ENCODE data around the gene CEP350. TPM values are rescaled to one million over a fixed set of nuclear protein-coding genes. Genes with fewer than 3 reads are reported as not detected.

CEP350 gene
- total RNA-seq, 1 experiment from 2014 or later, result 17.1 TPM

DNA sequence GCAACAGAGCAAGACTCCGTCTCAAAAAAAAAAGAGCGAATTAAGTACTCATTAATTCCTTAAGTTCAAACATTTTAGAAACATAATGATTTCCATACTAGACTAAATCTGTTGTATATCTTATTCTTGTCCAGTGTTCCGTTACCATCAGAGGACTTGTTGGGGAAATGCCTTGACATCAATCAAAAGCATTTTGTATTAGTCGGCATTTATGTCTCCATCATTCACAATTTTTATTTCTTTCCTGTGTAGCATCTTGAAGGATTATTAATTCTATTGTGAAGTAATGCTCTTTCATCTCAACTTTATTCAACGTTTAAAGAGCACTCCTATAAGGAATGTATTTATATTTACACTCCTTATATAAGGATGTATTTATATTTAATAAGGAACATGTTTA, 117.1 kb downstream of the CEP350 start:
- no peaks in the 10 kb centered on the region for H3K27me3 ChIP-seq (ENCODE audit: low read length)
- no peaks in the 10 kb centered on the region for H3K4me1 ChIP-seq (ENCODE audit: insufficient read depth, low read length)
- BruUV-seq (replicated peaks), result no TSS peak
- TF ChIP-seq EZH2 (IDR thresholded peaks at IDR 0.05; ENCODE audit: low read length, unreplicated experiment) (no peak), EZH2phosphoT487 (IDR thresholded peaks at IDR 0.05; ENCODE audit: borderline replicate concordance, low read length) (no peak)
- TF ChIP-seq, protein P1, sequence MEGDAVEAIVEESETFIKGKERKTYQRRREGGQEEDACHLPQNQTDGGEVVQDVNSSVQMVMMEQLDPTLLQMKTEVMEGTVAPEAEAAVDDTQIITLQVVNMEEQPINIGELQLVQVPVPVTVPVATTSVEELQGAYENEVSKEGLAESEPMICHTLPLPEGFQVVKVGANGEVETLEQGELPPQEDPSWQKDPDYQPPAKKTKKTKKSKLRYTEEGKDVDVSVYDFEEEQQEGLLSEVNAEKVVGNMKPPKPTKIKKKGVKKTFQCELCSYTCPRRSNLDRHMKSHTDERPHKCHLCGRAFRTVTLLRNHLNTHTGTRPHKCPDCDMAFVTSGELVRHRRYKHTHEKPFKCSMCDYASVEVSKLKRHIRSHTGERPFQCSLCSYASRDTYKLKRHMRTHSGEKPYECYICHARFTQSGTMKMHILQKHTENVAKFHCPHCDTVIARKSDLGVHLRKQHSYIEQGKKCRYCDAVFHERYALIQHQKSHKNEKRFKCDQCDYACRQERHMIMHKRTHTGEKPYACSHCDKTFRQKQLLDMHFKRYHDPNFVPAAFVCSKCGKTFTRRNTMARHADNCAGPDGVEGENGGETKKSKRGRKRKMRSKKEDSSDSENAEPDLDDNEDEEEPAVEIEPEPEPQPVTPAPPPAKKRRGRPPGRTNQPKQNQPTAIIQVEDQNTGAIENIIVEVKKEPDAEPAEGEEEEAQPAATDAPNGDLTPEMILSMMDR (conservative IDR thresholded peaks at IDR 0.05; ENCODE audit: low read depth, low read length), result no peak
- intact Hi-C loops (cut with micrococcal nuclease), result no loop called here
- no peak overlapping the region for H3K9ac ChIP-seq (ENCODE audit: low read length)
- H3K27ac ChIP-seq (ENCODE audit: low read length), result no peak overlapping the region
- no peak overlapping the region for H2AFZ ChIP-seq (ENCODE audit: low read length)
- H4K20me1 ChIP-seq (ENCODE audit: low read length), result no peaks in the 10 kb centered on the region
- H3K9me2 ChIP-seq (replicated peaks; ENCODE audit: low read length), result no peaks in the 10 kb centered on the region
- ChIA-PET CTCF (no interaction called here), POLR2A (ENCODE audit: unreplicated experiment) (no interaction called here)
- H3F3A ChIP-seq (ENCODE audit: low read length, unreplicated experiment), result no peaks in the 10 kb centered on the region
- H3K9me3 ChIP-seq (ENCODE audit: low read length), result no peaks in the 10 kb centered on the region
- H3K36me3 ChIP-seq (ENCODE audit: low read depth, low read length), result peaks cover 11% of the 10 kb centered on the region
- no peak overlapping the region for H3K4me3 ChIP-seq (ENCODE audit: low read length)
- no peak for ATAC-seq
- no peaks in the 10 kb centered on the region for H3K79me2 ChIP-seq (ENCODE audit: low read length)
- no peak for DNase-seq
- no peak overlapping the region for H3K4me2 ChIP-seq (ENCODE audit: low read length)

DNA sequence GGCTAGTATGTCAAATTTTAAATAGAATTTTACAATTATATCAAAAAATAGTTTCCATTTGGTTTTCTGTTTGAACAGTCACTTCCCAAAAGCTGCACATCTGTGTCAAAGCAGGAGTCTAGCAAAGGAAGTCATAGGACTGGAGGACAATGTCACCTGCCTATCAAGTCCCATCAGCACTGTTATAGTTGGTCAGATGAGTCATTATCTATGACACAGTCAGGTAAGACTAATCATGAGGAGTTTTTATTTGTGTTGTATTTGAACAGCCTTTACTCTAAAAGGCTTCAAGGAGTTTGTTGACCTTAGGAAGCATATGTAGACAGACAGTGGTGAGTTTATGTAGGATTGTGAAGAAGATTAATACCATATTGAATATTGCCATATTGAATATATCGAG, 125.8 kb downstream of the CEP350 start:
- TF ChIP-seq, protein P1 (conservative IDR thresholded peaks at IDR 0.05; ENCODE audit: low read depth, low read length), result no peak
- TF ChIP-seq EZH2phosphoT487 (IDR thresholded peaks at IDR 0.05; ENCODE audit: borderline replicate concordance, low read length) (no peak), EZH2 (IDR thresholded peaks at IDR 0.05; ENCODE audit: low read length, unreplicated experiment) (no peak)
- Histone ChIP-seq H3K4me2 (ENCODE audit: low read length) (peak overlapping the region; percentile 12; the same call in 1 of the 2 replicates), H3F3A (ENCODE audit: low read length, unreplicated experiment) (peaks cover 5% of the 10 kb centered on the region), H4K20me1 (ENCODE audit: low read length) (no peaks in the 10 kb centered on the region), H3K4me1 (ENCODE audit: insufficient read depth, low read length) (peaks cover 26% of the 10 kb centered on the region), H3K79me2 (ENCODE audit: low read length) (no peaks in the 10 kb centered on the region), H3K9me2 (replicated peaks; ENCODE audit: low read length) (no peaks in the 10 kb centered on the region), H3K9ac (ENCODE audit: low read length) (no peak overlapping the region), H3K9me3 (ENCODE audit: low read length) (no peaks in the 10 kb centered on the region), H3K4me3 (ENCODE audit: low read length) (no peak overlapping the region), H3K36me3 (ENCODE audit: low read depth, low read length) (peaks cover 3% of the 10 kb centered on the region), H3K27ac (ENCODE audit: low read length) (peak overlapping the region; percentile 58), H3K27me3 (ENCODE audit: low read length) (no peaks in the 10 kb centered on the region), H2AFZ (ENCODE audit: low read length) (no peak overlapping the region)
- DNase-seq (peak; percentile 82), ATAC-seq (peak; percentile 93)
- no TSS peak for BruUV-seq (replicated peaks)
- ChIA-PET CTCF (no interaction called here), POLR2A (ENCODE audit: unreplicated experiment) (no interaction called here)
- intact Hi-C loops (cut with micrococcal nuclease), result loop anchor here (1.0 kb wide), 2 partner anchors 18 to 77 kb away; no protein-coding TSS in a partner anchor

DNA sequence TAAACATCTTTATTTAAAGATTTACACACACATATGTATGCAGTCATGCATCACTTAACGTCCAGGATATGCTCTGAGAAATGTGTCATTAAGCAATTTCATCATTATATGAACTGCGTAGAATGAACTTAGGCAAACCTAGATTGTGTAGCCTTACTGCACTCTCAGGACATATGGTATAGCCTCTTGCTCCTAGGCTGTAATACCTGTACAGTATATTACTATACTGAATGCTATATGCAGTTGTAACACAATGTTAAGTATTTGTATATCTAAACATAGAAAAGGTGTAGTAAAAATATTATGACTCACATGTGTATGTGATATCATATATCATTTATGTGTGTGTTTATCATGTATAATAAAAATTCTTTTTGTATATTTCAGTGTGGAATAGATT, 126.9 kb downstream of the CEP350 start:
- Histone ChIP-seq H3K79me2 (ENCODE audit: low read length) (no peaks in the 10 kb centered on the region), H3K4me2 (ENCODE audit: low read length) (0 out of 2 replicates have a peak overlapping the region, but pooled peaks have one; percentile 12), H3K4me3 (ENCODE audit: low read length) (no peak overlapping the region), H3K9me2 (replicated peaks; ENCODE audit: low read length) (no peaks in the 10 kb centered on the region), H3K9me3 (ENCODE audit: low read length) (no peaks in the 10 kb centered on the region), H2AFZ (ENCODE audit: low read length) (no peak overlapping the region), H3K27ac (ENCODE audit: low read length) (peak overlapping the region; percentile 58), H3F3A (ENCODE audit: low read length, unreplicated experiment) (peaks cover 5% of the 10 kb centered on the region), H3K4me1 (ENCODE audit: insufficient read depth, low read length) (peaks cover 26% of the 10 kb centered on the region), H3K27me3 (ENCODE audit: low read length) (no peaks in the 10 kb centered on the region), H4K20me1 (ENCODE audit: low read length) (no peaks in the 10 kb centered on the region), H3K9ac (ENCODE audit: low read length) (no peak overlapping the region), H3K36me3 (ENCODE audit: low read depth, low read length) (peaks cover 9% of the 10 kb centered on the region; the same call in 1 of the 2 replicates)
- intact Hi-C loops (cut with micrococcal nuclease), result no loop called here
- BruUV-seq (replicated peaks), result no TSS peak
- peak; percentile 53 for ATAC-seq
- TF ChIP-seq, protein P1 (conservative IDR thresholded peaks at IDR 0.05; ENCODE audit: low read depth, low read length), result no peak
- TF ChIP-seq EZH2 (IDR thresholded peaks at IDR 0.05; ENCODE audit: low read length, unreplicated experiment), result no peak
- TF ChIP-seq EZH2phosphoT487 (IDR thresholded peaks at IDR 0.05; ENCODE audit: borderline replicate concordance, low read length), result no peak
- CTCF ChIA-PET, result no interaction called here
- DNase-seq, result peak; percentile 22
- POLR2A ChIA-PET (ENCODE audit: unreplicated experiment), result no interaction called here

Data from PC-3 (cell line).